KMS-11 (cell line): ENCODE measurements around the gene ITGB6.
"Not testable (repeated sequence)": the region's sequence is repeated elsewhere in the genome, so short reads cannot be mapped to it uniquely, and the experiment has no call there.

Experiments used
- H2AFZ ChIP-seq: fragments of 200-600 bp; sonication (generic); 2 replicates; pipeline ENCODE4 v1.6.1; 2016; ENCODE audit warnings: antibody characterized with exemption, mixed run types, low read depth
- H3K27ac ChIP-seq: fragments of 200-600 bp; sonication (generic); 2 replicates; pipeline ENCODE4 v1.6.1; 2016; ENCODE audit warnings: mild to moderate bottlenecking, mixed run types
- H3K27me3 ChIP-seq: fragments of 200-600 bp; sonication (generic); 2 replicates; pipeline ENCODE4 v1.6.1; 2017; ENCODE audit warnings: mild to moderate bottlenecking, low read depth, mixed run types, moderate library complexity; ENCODE audit not compliant: insufficient read depth
- H3K36me3 ChIP-seq: fragments of 200-600 bp; sonication (generic); 2 replicates; pipeline ENCODE4 v1.6.1; 2017; ENCODE audit warnings: mild to moderate bottlenecking, mixed run types; ENCODE audit not compliant: insufficient read depth
- H3K4me1 ChIP-seq: fragments of 200-600 bp; sonication (generic); 2 replicates; pipeline ENCODE4 v1.6.1; 2016; ENCODE audit warnings: mild to moderate bottlenecking, low read depth, mixed run types; ENCODE audit not compliant: poor library complexity, severe bottlenecking
- H3K4me2 ChIP-seq: fragments of 200-600 bp; sonication (generic); 2 replicates; pipeline ENCODE4 v1.7.0; 2016; ENCODE audit warnings: mild to moderate bottlenecking, mixed run types
- H3K4me3 ChIP-seq: fragments of 200-600 bp; sonication (generic); IDR thresholded peaks from 2 replicates; pipeline ENCODE4 v1.6.1; 2017; ENCODE audit warnings: low read depth, low read length, mixed read lengths; ENCODE audit not compliant: insufficient read depth
- H3K79me2 ChIP-seq: fragments of 200-600 bp; sonication (generic); 2 replicates; pipeline ENCODE4 v1.6.1; 2016; ENCODE audit warnings: low read depth, mixed run types; ENCODE audit not compliant: insufficient read depth
- H3K9ac ChIP-seq: fragments of 200-600 bp; sonication (generic); 2 replicates; pipeline ENCODE4 v1.6.1; 2016; ENCODE audit warnings: mild to moderate bottlenecking, mixed run types
- H4K20me1 ChIP-seq: fragments of 200-600 bp; sonication (generic); 2 replicates; pipeline ENCODE4 v1.6.1; 2016; ENCODE audit warnings: mild to moderate bottlenecking, mixed run types; ENCODE audit not compliant: insufficient read depth
- CTCF ChIP-seq: fragments of 200-600 bp; sonication (generic); conservative IDR thresholded peaks from 2 replicates; pipeline ENCODE4 v1.6.1; 2017; ENCODE audit warnings: low read depth, mild to moderate bottlenecking, antibody characterized with exemption, low read length, moderate library complexity, mixed read lengths

Gene ITGB6

GRCh38 chr2:160157861-160158829, 41.9 kb downstream of the ITGB6 start:
- no peak overlapping the region for H2AFZ ChIP-seq
- no peak overlapping the region for H3K9ac ChIP-seq
- H4K20me1 ChIP-seq: no peaks in the 10 kb centered on the region
- no peaks in the 10 kb centered on the region for H3K79me2 ChIP-seq
- H3K27ac ChIP-seq: no peak overlapping the region
- no peak for TF ChIP-seq CTCF
- H3K4me3 ChIP-seq: no peak overlapping the region
- H3K36me3 ChIP-seq: no peaks in the 10 kb centered on the region
- H3K27me3 ChIP-seq: no peaks in the 10 kb centered on the region
- H3K4me1 ChIP-seq: no peaks in the 10 kb centered on the region
- no peak overlapping the region for H3K4me2 ChIP-seq

GRCh38 chr2:160156665-160157064, 43.4 kb downstream of the ITGB6 start:
- H3K79me2 ChIP-seq: no peaks in the 10 kb centered on the region
- H3K4me2 ChIP-seq: no peak overlapping the region
- no peaks in the 10 kb centered on the region for H3K36me3 ChIP-seq
- H3K4me3 ChIP-seq: no peak overlapping the region
- no peaks in the 10 kb centered on the region for H3K27me3 ChIP-seq
- no peak overlapping the region for H3K27ac ChIP-seq
- no peaks in the 10 kb centered on the region for H4K20me1 ChIP-seq
- no peak overlapping the region for H3K9ac ChIP-seq
- H2AFZ ChIP-seq: no peak overlapping the region
- H3K4me1 ChIP-seq: no peaks in the 10 kb centered on the region
- TF ChIP-seq CTCF: no peak

DNA sequence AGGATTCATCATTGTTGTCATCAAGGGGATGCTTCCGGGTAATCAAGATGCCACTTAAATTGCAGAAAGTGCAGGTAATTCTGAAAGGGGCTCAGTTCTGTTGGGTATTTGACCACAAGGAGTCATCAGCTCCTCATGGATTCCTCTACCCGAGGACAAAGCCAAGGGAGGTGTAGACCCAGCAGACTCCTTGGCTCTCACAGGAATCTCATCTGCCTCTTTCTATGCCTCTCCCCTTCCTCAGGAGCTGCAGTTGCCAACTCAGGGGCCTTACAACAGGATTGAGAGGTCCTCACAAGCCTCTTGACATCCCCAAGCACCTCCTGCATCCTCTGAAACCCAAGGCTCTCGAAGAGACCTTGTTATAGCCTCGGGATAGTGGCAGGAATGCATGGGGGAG, 44.0 kb downstream of the ITGB6 start:
- Histone ChIP-seq H3K9ac (no peak overlapping the region), H4K20me1 (no peaks in the 10 kb centered on the region), H3K27me3 (no peaks in the 10 kb centered on the region), H2AFZ (no peak overlapping the region), H3K36me3 (no peaks in the 10 kb centered on the region), H3K4me1 (no peaks in the 10 kb centered on the region), H3K4me3 (no peak overlapping the region), H3K79me2 (no peaks in the 10 kb centered on the region), H3K4me2 (no peak overlapping the region), H3K27ac (no peak overlapping the region)
- no peak for TF ChIP-seq CTCF

- H3K36me3 ChIP-seq, H3K79me2 ChIP-seq, H2AFZ ChIP-seq, H3K4me1 ChIP-seq, H3K4me2 ChIP-seq, H3K27me3 ChIP-seq, H3K9ac ChIP-seq, H4K20me1 ChIP-seq, H3K4me3 ChIP-seq, H3K27ac ChIP-seq: not testable (repeated sequence)
Measured at GRCh38 chr2:160148419-160148818, 51.7 kb downstream of the ITGB6 start.

DNA sequence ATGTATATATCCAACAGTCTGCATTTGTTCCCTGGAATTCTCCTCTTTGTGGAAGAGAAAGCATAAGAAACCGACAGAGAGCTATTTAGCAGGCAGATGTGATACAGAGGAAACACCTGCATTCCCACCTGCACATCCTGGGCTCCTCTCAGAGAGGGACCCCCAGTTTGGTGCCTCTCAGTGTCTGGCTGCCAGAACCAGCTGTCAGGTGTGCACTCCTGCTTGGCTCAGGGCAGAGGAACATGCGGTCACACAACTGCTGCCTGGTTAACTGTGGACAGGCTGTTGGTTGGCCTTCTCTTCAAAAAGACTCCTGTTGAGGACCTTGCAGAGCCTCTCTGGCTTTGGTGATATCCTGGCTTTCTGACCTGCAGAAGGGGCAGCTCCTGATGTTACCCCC, 54.6 kb downstream of the ITGB6 start:
- Histone ChIP-seq H3K27ac (no peak overlapping the region), H3K9ac (no peak overlapping the region), H3K79me2 (no peaks in the 10 kb centered on the region), H3K4me1 (peaks cover 12% of the 10 kb centered on the region), H3K4me3 (no peak overlapping the region), H3K27me3 (no peaks in the 10 kb centered on the region), H4K20me1 (no peaks in the 10 kb centered on the region), H3K36me3 (no peaks in the 10 kb centered on the region), H3K4me2 (no peak overlapping the region), H2AFZ (no peak overlapping the region)
- no peak for TF ChIP-seq CTCF
